Heart right ventricle (tissue), 16 donors: ENCODE data around the gene SHC1. TPM values are rescaled to one million over a fixed set of nuclear protein-coding genes. Genes with fewer than 3 reads are reported as not detected.

Experiments used
- ATAC-seq, 8 donors: fragments of 200-7000 bp; cut with Tn5 transposase; one replicate each; pipeline ENCODE4 v1.9.1; 2020; ENCODE audit warnings: mild to moderate bottlenecking in 8 of 8, moderate library complexity in 8 of 8, moderate number of reproducible peaks in 1 of 8
- DNase-seq, 2 donors: peaks; one replicate each; pipeline ENCODE4 v3.0.0-alpha.2; 2020
- H3K27ac ChIP-seq, 10 donors: fragments of 200-600 bp; sonication (generic) in 2 of 10; one replicate each; pipeline versions ENCODE4 v1.5.0 to v1.8.0; 2020 to 2022; ENCODE audit warnings: mild to moderate bottlenecking in 3 of 10
- H3K27me3 ChIP-seq, 7 donors: fragments of 200-600 bp; one replicate each; pipeline ENCODE4 v1.8.0; 2021 to 2022; ENCODE audit warnings: mild to moderate bottlenecking in 2 of 7
- H3K36me3 ChIP-seq, 9 donors: fragments of 200-600 bp; sonication (generic) in 1 of 9; one replicate each; pipeline versions ENCODE4 v1.5.0 to v1.8.0; 2020 to 2022; ENCODE audit warnings: mild to moderate bottlenecking in 2 of 9
- H3K4me1 ChIP-seq, 9 donors: fragments of 200-600 bp; sonication (generic) in 1 of 9; one replicate each; pipeline versions ENCODE4 v1.5.0 to v1.8.0; 2020 to 2022; ENCODE audit warnings: mild to moderate bottlenecking in 4 of 9
- H3K4me3 ChIP-seq, 10 donors: fragments of 200-600 bp; sonication (generic) in 2 of 10; one replicate each; pipeline versions ENCODE4 v1.5.0 to v1.8.0; 2020 to 2022; ENCODE audit warnings: mild to moderate bottlenecking in 7 of 10, moderate library complexity in 2 of 10
- H3K9me3 ChIP-seq, 11 donors: fragments of 200-600 bp in 10 of 11; sonication (generic) in 2 of 11; one replicate each; pipeline versions ENCODE4 v1.5.0 to v1.8.0; 2013 to 2022; ENCODE audit warnings: mild to moderate bottlenecking in 2 of 11, control low read depth in 1 of 11, moderate library complexity in 1 of 11
- CTCF ChIP-seq, 9 donors: fragments of 200-600 bp; sonication (generic) in 2 of 9; IDR thresholded peaks; one replicate each; pipeline versions ENCODE4 v1.5.0 to v1.8.0; 2021 to 2022; ENCODE audit warnings: antibody characterized with exemption in 9 of 9, mild to moderate bottlenecking in 5 of 9, moderate library complexity in 1 of 9
- WGBS, 2 donors: extraction: QIAGEN DNeasy Blood & Tissue Kit; methylation state at CpG; one replicate each; pipeline ENCODE4 v1.1.7; 2013; ENCODE audit warnings: inconsistent platforms in 1 of 2; 5-methylcytosine and 5-hydroxymethylcytosine counted together
- intact Hi-C, 10 donors: fragments of 100-400 bp; cut with DNase I; formaldehyde crosslinking; loops; one replicate each; pipeline versions ENCODE4 v1.11.1 to v1.14.2; 2022
- long read RNA-seq, 3 donors: library from polyadenylated mRNA; unstranded; transcript quantifications; one replicate each; pipeline ENCODE4 v2.0.0, GENCODE V29; 2020 to 2021
- polyA plus RNA-seq, 2 donors: library from polyadenylated mRNA; stranded (reverse); fragments of 200-250 nt; gene quantifications; one replicate each; pipeline ENCODE4 v1.2.3, GENCODE V29; 2013
- total RNA-seq, 10 donors: library from RNA; stranded (reverse); fragmentation: NEBNext Ultra II Directional in 3 of 10; extraction: Animal tissue kit (Norgen Biotek cat#: 25700) in 3 of 10; gene quantifications; one replicate each; pipeline versions ENCODE4 v1.2.1 to v1.2.4, GENCODE V29; 2021 to 2023
- donor health status: Arrhythmogenic right ventricular cardiomyopathy.
- donor health status: ischemic (EF 13 %, LVEDD 7.1; RV severe dilation, severe dysfunction).
- donor health status: healthy with polysubstance abuse.
- donor health status: DM: no; HTN: yes; CAD: no.
- donor health status: DM: no; HTN: no; CAD: no.
- donor health status: ischemic (EF 25% LVEDD 6.9; RV normal size, moderate dysfunction).
- donor health status: ischemic (EF 25% LVEDD 5.7; RV mildly dilated, moderate dysfunction).
- donor health status: healthy.
- donor health status: DM: yes; HTN: yes; CAD: no.
- donor health status: Ischemic cardiomyopathy.
- donor health status: ischemic (EF 35%, LVEDD 5.7; RV mildly dilated, moderate dysfunction).
- donor health status: nonischemic (EF 11% LVEDD 7.7; RV severe dilation, severe dysfunction).
- donor health status: DM: yes; HTN: yes; CAD: no.
- donor health status: PGD.
- donor health status: ischemic (EF 29% LVEDD 5.4; RV normal size, mild dysfunction).
- donor health status: nonischemic (EF 23%, LVEDD 6.1; RV moderate dilation, normal function).

The SHC1 gene
- total RNA-seq (10 to 100 TPM; 42.6 to 95.7 (median 57.8) TPM), polyA plus RNA-seq (10 to 100 TPM; 35.6 to 58.3 TPM)
- long read RNA-seq, donor 1, transcript SHC1-205 (13 exons, 3,062 nt) = major isoform, 8 of 34 reads
- long read RNA-seq, donor 1, partial matches to known transcripts = 10 of 34 reads
- long read RNA-seq, donor 1, other reads (novel, unspliced or antisense) = 11 of 34 reads
- long read RNA-seq, donor 2, transcript SHC1-205 (13 exons, 3,062 nt) = major isoform, 16 of 53 reads
- long read RNA-seq, donor 2, transcript SHC1-204 (13 exons, 3,059 nt) = minor isoform, 10 of 53 reads
- long read RNA-seq, donor 2, partial matches to known transcripts = 15 of 53 reads
- long read RNA-seq, donor 2, other reads (novel, unspliced or antisense) = 10 of 53 reads
- long read RNA-seq, donor 3, transcript SHC1-204 (13 exons, 3,059 nt) = minor isoform, 21 of 151 reads
- long read RNA-seq, donor 3, transcript SHC1-202 (12 exons, 3,472 nt) = minor isoform, 8 of 151 reads
- long read RNA-seq, donor 3, transcript SHC1-205 (13 exons, 3,062 nt) = major isoform, 23 of 151 reads
- long read RNA-seq, donor 3, transcript SHC1-210 (12 exons, 3,481 nt) = minor isoform, 14 of 151 reads
- long read RNA-seq, donor 3, partial matches to known transcripts = 40 of 151 reads
- long read RNA-seq, donor 3, other reads (novel, unspliced or antisense) = 45 of 151 reads

GRCh38 chr1:154970631-154971340 lies at the start of gene SHC1:
Gene SHC1 (minus strand): TSS chr1:154970747. CDS start chr1:154970526, 221 bp downstream.
- peak; percentile 50 to 73 (median 66) for ATAC-seq
- Histone ChIP-seq H3K27me3 (no peaks in the 10 kb centered on the region), H3K27ac (peak within 1 kb of the TSS; percentile 89 to 100 (median 96)), H3K9me3 (no peaks in the 10 kb centered on the region), H3K36me3 (peaks cover 0 to 37% (median 26%) of the 10 kb centered on the region in 9 donors), H3K4me1 (peaks cover 28 to 78% (median 71%) of the 10 kb centered on the region in 9 donors), H3K4me3 (peak within 1 kb of the TSS; percentile 4 to 89 (median 54))
- DNase-seq = peak; percentile 91 to 94
- no peak for TF ChIP-seq CTCF (IDR thresholded peaks at IDR 0.05)
- WGBS, 2 donors = 10 to 11% methylated on average over 15 of the region's 15 CpGs
- intact Hi-C loops = loop anchor here in 4 of 10 donors (5.0 to 10.0 kb wide), 4 partner anchors 47 to 92 kb away; partner anchors contain the start of genes ADAM15 (in 2 of the 4) and EFNA4 (in 2 of the 4)

DNA sequence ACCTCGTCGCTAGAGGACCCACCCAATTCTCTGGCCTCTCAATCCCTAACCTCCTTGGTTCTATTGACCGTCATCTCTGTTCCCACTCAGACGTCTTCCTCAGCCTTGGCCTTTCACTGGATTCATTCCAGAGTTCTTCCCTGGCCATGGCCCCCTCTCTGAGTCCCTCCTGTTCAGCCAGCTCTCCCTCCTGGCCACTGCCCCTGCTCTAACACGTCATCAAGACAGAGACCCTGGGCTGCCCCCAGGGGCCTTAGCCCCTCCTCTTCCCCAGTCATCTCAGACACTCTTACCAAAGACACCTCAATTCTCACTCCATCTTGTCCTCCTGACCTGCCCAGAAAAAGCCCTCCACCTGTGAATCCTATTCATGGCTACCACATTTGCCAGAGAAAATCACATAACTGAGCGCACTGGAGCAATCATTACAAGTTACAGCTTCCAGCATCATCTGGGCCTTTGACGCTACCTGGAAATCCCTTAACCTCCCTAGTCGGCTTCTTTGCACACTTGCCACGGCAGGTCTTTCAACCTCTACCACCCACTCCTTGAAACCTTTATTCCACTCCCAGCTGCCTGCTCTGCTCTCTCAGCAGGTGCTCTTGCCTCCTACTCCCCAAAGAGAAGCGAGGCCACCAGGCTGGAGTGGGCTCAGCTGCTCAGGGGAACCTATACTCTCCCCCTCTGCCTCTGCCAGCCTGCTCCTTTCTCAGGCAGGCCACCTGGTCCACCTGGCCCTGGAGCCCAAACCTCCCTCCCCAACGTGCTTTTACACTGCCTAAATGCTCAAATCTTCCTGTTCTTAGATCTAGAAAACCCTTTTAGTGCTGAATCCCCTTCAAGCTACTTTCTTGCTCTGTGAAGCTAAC lies 49.1 kb upstream of the SHC1 start:
- Histone ChIP-seq H3K4me3 (no peak overlapping the region), H3K27ac (no peak overlapping the region)
- intact Hi-C loops = loop anchor here in 6 of 10 donors (5.0 to 10.0 kb wide), 6 partner anchors 33 to 65 kb away; partner anchors contain the start of genes PBXIP1 (in 2 of the 6), ADAM15 (in 1 of the 6), CKS1B (in 1 of the 6) and PYGO2 (in 1 of the 6)

More for the DNA sequence above, 49.1 kb upstream of the SHC1 start:
- DNase-seq = no peak
- 82 to 84% methylated on average over 11 of the region's 11 CpGs for WGBS, 2 donors
- no peak for TF ChIP-seq CTCF (IDR thresholded peaks at IDR 0.05)
- no peaks in the 10 kb centered on the region for H3K27me3 ChIP-seq
- peaks cover 9 to 43% (median 15%) of the 10 kb centered on the region in 9 donors for H3K4me1 ChIP-seq
- no peak for ATAC-seq
- no peaks in the 10 kb centered on the region for H3K9me3 ChIP-seq
- peaks cover 0 to 23% (median 8%) of the 10 kb centered on the region in 9 donors for H3K36me3 ChIP-seq
